HG02571 (cell line): ENCODE measurements around the gene ZNF808.
"Not testable (repeated sequence)": the region's sequence is repeated elsewhere in the genome, so short reads cannot be mapped to it uniquely, and the experiment has no call there.

Experiments used
- ATAC-seq: cut with Tn5 transposase; IDR thresholded peaks from one replicate; pipeline ENCODE4 v1.9.1; 2021; ENCODE audit warnings: mild to moderate bottlenecking, moderate library complexity; ENCODE audit not compliant: unreplicated experiment

ZNF808 gene

DNA sequence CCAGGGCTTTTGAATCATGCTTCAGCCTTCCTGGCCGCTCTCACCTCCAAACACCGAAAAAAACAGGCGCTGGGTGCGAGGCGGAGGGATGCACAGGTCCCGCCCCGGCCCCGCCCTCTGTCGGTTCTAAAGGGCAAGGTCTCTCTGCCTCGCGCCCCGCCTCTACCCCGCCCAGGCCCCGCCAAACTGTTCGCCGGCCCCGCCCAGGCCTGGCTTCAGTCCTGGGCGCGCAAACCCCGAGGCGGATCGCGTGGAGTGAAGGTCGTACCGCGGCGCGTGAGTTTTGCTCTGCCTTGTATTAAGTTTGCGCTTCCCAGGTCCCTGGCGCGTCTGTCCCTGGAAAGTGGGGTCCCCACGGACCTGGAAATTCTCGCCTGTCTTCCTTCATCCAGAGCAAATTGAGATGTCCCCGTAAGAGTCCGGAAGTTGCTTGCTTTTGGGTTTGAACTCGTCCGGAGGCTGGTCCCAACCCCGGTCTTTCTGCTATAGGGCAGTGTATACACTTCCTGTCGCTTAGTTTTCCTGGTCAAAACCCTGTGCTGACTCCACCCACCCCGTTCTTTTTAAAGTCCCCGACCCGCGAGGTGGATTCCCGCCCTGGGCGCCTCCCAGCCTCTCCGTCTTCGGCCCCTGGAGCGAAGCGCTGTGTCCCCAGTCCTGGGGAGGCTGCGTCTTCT lies 8.4 kb downstream of the ZNF808 start:
- peak; percentile 78 for ATAC-seq

DNA sequence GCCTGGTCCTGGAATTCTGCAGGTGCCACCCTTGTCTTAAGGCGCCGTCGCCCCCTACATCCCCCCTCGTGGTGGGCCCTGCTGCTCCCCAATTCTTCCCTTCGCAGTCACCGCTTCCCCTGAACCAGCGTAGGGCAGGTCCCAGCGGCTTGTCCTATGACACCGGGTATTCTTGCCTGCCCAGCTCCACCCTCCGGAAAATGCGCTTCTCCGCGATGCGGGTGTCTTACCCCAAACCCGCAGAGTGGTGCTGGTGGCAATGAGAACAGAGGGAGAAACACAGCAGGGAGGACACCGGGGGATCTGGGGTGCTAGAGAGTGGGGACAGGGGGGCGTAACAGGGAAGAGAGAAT lies 9.0 kb downstream of the ZNF808 start:
- peak; percentile 16 for ATAC-seq

DNA sequence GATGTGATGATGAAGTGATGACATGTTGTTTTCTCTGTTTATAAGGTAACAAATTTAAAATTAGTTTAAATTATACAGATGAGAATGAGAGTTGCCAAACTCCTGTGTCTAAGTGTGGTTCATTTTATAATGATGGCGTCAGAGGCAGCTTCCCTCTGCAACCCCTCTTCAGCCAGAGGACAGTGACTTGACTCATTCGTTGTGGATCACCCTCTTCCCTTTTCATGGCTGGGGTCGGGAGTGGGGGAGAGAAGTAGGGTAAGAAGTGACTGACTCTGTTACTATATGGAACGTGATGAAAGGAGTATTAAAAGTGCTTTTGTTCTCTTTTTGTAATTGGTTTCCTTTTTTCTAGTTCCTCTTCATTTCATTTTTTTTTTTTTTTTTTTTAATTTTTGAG lies 11.3 kb downstream of the ZNF808 start:
- not testable (repeated sequence) for ATAC-seq

GRCh38 chr19:52541176-52541575 lies 13.7 kb downstream of the ZNF808 start:
- not testable (repeated sequence) for ATAC-seq

GRCh38 chr19:52541608-52542007 lies 14.1 kb downstream of the ZNF808 start:
- ATAC-seq: no peak

DNA sequence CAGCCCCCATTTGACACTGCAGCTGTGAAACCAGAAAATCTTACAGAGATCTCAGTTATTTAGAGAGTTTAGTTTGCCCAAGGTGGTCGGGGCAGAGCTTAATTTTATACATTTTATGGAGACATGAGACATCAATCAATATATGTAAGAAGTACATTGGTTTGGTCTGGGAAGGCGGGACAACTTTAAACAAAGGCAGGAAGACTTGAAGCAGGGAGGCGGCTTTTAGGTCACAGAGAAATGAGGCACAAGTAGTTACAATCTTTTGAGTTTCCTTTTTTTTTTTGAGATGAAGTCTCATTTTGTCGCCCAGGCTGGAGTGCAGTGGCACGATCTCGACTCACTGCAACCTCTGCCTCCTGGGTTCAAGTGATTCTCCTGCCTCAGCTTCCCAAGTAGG lies 15.1 kb downstream of the ZNF808 start:
- not testable (repeated sequence) for ATAC-seq

- ATAC-seq: no peak
These were observed 15.7 kb downstream of the ZNF808 start for GRCh38 chr19:52542984-52543664.

- no peak for ATAC-seq
These were observed 26.9 kb downstream of the ZNF808 start for GRCh38 chr19:52554216-52554971.

GRCh38 chr19:52557231-52557995 lies 29.9 kb downstream of the ZNF808 start:
- ATAC-seq: no peak

- not testable (repeated sequence) for ATAC-seq
These were observed 31.4 kb downstream of the ZNF808 start for GRCh38 chr19:52558732-52559445.

DNA sequence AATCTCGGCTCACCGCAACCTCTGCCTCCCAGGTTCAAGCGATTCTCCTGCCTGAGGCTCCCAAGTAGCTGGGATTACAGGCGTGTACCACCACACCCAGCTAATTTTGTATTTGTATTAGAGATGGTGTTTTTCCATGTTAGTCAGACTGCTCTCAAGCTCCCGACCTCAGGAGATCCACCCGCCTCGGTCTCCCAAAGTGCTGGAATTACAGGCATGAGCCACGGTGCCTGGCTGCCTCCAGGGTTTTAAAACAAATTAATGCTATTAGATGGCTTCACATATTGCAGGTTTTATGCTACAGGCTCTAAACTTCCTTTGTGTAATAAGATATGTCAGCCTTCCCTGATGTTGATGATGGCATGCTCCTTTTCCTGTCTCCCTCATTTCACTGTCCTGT lies 34.1 kb downstream of the ZNF808 start:
- not testable (repeated sequence) for ATAC-seq

DNA sequence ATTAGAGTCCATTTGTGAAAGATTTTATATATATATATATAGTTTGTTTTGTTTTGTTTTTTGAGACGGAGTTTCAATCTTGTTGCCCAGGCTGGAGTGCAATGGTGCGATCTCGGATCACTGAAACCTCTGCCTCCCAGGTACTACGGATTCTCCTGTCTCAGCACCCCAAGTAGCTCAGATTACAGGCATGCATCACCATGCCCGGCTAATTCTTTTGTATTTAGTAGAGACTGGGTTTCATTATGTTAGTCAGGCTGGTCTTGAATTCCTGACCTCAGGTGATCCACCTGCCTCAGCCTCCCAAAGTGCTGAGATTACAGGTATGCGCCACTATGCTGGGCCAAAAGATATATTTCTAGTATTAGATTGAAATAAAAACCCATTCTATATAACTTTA lies 38.7 kb downstream of the ZNF808 start:
- ATAC-seq: no peak

DNA sequence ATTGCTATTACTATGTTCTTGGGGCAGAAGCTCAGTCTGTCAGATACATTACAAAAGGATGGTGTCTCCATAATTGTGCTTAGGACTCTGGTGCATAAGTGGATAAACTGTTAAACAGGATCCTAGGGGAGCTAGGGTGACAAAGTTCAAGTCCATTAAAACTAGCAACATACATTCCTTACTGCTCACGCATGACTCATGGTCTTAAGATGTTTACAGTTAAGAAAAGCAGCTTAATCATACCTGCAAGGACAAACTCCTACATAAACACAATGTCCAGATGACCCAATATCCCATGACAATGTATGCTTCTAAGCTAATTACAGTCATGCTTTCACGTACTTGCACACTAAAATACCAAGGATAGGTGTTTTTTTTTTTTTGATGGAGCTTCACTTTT lies 39.1 kb downstream of the ZNF808 start:
- ATAC-seq: no peak

DNA sequence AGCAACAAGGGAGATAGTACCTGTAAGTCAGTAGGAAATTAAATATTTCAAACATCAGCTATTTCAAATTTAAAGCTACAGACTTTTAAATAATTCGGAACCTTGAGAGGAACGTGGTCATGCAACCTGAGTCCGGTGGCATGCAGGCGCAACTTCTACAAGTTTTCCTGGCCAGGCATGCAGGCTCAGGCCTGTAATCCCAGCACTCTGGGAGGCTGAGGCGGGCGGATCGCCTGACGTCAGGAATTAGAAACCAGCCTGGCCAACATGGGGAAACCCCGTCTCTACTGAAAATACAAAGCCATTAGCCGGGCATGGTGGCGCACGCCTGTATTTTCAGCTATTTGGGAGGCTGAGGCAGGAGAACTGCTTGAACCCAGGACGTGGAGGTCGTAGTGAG lies 40.5 kb downstream of the ZNF808 start:
- ATAC-seq: no peak

DNA sequence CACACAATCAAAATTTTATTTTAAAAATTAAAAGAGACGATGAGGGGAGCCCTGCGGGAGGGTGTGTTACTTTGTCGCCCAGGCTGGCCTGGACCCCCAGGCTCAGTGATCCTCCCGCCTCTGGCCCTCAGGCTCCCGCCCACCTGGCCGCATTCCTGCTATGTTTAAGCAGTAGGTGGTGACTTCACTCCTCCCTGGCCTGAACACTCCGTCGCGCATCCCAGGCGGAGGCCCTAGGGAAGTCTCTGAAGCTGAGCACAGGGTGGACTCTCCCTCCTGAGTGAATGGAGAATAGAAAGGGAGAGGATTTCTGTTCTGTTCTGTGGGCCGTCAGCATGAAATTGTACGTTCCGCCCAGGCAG lies 42.2 kb downstream of the ZNF808 start:
- ATAC-seq: not testable (repeated sequence)

DNA sequence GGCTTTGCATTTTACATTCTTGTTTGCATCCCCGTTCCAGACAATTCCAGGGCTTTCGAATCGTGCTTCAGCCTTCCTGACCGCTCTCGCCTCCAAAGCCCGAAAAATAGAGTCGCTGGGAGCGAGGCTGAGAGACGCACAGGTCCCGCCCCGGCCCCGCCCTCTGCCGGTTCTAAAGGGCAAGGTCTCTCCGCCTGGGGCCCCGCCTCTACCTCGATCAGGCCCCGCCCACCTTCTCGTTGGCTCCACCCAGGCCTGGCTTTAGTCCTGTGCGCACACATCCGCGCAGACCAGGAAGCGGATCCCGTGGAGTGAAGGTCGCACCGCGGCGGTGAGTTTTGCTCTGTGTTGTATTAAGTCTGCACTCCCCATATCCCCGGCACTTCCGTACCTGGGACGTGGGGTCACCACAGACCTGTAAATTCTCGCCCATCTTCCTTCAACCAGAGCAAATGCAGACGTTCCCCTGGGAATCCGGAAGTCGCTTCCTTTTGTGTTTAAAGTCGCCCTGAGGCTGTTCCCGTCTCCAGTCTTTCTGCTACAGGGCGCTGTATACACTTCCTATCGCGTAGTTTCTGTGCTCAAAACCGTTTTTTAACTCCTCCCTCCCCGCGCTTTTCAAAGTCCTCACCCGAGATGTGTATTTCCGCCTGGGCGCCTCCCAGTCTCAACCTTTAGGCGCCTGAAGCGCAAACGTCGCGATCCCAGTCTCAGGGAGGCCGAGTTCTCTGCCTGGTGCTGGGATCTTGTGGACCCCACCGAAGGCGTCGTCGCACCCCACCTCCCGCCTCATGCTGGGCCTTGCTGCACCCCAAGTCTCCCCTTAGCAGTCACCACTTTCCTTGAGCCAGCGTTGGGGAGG lies 42.8 kb downstream of the ZNF808 start, which contains the start of gene ZNF701:
Gene ZNF701 (plus strand): TSS at position 288 of the 862 bp plus-strand sequence. CDS start 3,861 bp downstream, outside the sequence.
- peak; percentile 88 for ATAC-seq

- ATAC-seq: no peak
These were observed 57.4 kb downstream of the ZNF808 start for GRCh38 chr19:52584736-52585440.

GRCh38 chr19:52585604-52586003 lies 58.1 kb downstream of the ZNF808 start:
- no peak for ATAC-seq

DNA sequence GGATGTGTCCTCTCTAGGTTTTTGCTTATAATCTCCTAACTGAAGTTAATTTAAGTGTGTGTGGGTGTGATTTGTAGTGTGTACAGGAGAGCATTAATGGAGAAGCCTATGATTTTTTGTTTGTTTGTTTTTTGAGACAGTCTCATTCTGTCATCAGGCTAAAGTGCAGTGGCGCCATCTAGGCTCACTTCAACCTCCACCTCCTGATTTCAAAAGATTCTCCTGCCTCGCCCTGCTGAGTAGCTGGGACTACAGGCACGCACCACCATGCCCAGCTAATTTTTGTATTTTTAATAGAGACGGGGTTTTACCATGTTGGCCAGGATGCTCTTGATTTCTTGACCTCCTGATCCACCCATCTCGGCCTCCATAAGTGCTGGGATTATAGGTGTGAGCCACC lies 63.3 kb downstream of the ZNF808 start:
- no peak for ATAC-seq
